BE2C (cell line): ENCODE results near the gene MED20.
A peak's percentile ranks its signal among the peaks of the same experiment; 100 is the strongest.

Source experiments
- DNase-seq: peaks from one replicate; pipeline ENCODE4 v3.0.0-alpha.2; 2020
- H3K27me3 ChIP-seq: fragments of 250-450 bp; sonication (Bioruptor Pico); 2 replicates; pipeline ENCODE4 v1.5.1; 2020; ENCODE audit warnings: mild to moderate bottlenecking
- H3K36me3 ChIP-seq: fragments of 250-450 bp; sonication (Bioruptor Pico); 2 replicates; pipeline ENCODE4 v1.5.1; 2020; ENCODE audit warnings: mild to moderate bottlenecking
- H3K4me1 ChIP-seq: fragments of 250-450 bp; sonication (Bioruptor Pico); 2 replicates; pipeline ENCODE4 v1.5.1; 2020
- H3K4me3 ChIP-seq: 2 replicates; pipeline ENCODE4 v1.5.1; 2011; ENCODE audit warnings: low read depth, low read length
- H3K9me3 ChIP-seq: fragments of 250-450 bp; sonication (Bioruptor Pico); 2 replicates; pipeline ENCODE4 v1.5.1; 2020
- TF ChIP-seq, protein P1 (sequence below): IDR thresholded peaks from 2 replicates; pipeline ENCODE4 v1.5.1; 2012; ENCODE audit warnings: mild to moderate bottlenecking, low read depth, low read length

Gene MED20

DNA sequence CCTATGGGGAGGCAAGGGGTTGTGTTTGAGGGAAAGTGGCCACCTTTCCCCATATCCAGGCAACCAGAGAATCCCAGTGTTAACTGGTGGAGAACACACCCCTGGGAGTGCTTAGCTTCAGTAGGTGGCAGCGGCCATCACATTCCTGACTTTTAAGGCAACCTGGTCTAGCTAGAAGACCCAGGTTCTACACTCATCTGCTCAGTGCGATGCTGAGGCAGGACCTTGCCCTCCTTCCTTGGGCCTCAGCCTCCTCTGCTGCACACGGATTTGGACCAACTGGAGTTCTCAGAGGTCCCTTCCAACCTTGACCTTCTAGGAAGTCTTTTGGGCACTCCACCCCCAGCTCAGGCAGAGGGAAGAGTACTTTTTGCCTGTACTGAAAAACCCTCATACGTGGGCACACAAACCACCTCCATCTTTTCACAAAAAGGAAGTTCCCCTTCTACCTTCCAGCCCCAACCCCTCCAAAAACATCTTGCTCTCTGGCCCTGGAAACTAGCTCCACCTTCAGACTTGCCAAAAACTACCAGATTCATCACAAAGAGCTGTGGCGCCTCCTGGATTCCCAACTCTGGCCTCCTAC is 17.7 kb upstream of the MED20 start:
- TF ChIP-seq, protein P1, sequence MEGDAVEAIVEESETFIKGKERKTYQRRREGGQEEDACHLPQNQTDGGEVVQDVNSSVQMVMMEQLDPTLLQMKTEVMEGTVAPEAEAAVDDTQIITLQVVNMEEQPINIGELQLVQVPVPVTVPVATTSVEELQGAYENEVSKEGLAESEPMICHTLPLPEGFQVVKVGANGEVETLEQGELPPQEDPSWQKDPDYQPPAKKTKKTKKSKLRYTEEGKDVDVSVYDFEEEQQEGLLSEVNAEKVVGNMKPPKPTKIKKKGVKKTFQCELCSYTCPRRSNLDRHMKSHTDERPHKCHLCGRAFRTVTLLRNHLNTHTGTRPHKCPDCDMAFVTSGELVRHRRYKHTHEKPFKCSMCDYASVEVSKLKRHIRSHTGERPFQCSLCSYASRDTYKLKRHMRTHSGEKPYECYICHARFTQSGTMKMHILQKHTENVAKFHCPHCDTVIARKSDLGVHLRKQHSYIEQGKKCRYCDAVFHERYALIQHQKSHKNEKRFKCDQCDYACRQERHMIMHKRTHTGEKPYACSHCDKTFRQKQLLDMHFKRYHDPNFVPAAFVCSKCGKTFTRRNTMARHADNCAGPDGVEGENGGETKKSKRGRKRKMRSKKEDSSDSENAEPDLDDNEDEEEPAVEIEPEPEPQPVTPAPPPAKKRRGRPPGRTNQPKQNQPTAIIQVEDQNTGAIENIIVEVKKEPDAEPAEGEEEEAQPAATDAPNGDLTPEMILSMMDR, result no peak
- no peaks in the 10 kb centered on the region for H3K4me1 ChIP-seq
- DNase-seq, result no peak
- H3K27me3 ChIP-seq, result no peaks in the 10 kb centered on the region
- H3K4me3 ChIP-seq, result no peak overlapping the region
- H3K36me3 ChIP-seq, result peaks cover 21% of the 10 kb centered on the region
- no peaks in the 10 kb centered on the region for H3K9me3 ChIP-seq

DNA sequence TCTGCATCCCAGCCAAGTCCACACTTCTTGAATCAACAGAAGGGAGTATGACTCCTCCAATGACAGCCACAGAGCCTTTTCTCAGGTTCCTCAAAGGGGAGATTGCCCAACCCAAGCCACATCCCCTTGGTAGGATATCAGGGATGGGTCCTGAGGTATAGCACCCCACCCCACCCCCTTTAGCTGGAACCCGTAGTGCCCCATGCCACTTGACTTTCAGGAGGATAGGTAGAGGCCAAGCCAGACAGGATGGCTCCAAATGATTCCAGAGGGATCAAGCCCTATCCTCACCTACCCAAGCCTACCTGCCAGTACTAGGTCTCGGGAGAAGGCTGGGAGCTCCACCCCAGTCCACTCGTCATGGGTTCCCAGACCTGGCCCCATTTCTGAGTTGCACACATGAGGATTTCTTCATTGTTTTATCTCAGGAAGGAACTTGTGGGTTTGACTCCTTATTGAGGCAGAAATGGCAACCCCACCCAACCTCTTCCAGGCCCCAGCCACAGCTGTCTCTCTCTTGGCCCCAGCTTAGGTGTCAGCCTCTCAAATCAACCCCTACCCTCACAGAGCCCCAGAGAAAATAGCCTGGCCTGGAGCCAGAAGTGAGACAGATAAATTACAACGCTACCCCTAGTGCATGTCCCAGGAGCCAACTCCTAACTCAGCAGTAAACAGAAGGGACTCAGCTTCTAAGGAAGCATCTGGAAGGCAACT is 17.1 kb upstream of the MED20 start:
- TF ChIP-seq, protein P1, result no peak
- DNase-seq, result no peak
- H3K36me3 ChIP-seq, result peaks cover 26% of the 10 kb centered on the region
- H3K4me1 ChIP-seq, result no peaks in the 10 kb centered on the region
- H3K4me3 ChIP-seq, result no peak overlapping the region
- H3K27me3 ChIP-seq, result no peaks in the 10 kb centered on the region
- H3K9me3 ChIP-seq, result no peaks in the 10 kb centered on the region

DNA sequence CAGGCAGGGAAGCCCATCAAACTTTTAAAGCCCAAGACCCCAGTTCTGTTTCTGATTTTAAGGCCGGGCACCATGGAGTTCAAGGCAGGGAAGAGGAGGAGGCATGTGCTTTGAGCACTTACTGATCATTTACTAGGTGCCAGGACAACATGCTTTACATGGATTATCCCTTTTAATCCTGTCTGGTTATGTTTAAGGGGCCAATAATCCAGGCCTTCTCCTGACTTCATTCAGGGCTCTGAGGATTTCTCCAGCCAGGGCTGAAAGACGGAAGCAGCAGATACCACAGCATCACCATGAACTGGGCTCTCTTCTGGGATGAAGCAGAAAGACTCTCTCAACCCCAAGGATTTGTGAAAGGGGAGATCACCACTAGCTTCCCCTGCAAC is 16.5 kb upstream of the MED20 start:
- Histone ChIP-seq H3K4me1 (no peaks in the 10 kb centered on the region), H3K36me3 (peaks cover 32% of the 10 kb centered on the region)
- DNase-seq, result no peak

DNA sequence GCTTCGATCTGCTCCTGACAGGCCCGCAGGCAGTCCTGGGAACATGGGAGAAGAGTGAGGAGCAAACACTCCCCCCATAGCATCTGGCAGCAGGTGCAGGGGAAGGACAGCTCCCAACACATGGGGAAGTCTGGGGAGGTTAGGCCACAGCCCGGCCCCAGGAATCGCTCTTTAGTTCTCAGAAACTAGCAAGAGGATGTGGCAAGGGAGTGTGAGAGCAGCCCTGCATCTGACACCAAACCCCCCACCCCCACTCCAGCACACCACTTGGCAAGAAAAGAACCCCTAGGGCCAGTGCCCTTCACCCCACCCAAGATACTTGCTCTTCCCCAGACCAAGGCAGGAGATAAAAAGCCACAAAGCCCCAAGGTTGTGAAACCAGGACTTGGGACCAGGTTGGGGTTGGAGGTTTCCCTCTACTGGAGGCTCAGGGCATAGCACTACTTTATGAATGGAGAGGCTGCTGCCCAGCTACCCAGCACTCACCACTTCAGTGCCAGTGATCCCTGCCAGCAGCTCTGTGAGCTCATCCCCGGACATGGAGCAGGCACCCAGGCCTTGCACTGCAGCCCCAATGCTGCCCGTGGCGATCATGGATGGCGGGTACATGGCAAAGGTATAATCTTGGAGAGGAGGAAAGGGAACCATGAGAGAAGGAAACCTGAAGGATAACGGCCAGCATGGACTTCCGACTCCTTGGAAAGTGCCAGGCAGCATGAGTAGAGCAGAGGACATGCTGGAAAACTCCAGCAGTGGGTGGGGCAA is 15.3 kb upstream of the MED20 start:
- no peaks in the 10 kb centered on the region for H3K4me1 ChIP-seq

More for the DNA sequence above, 16.5 kb upstream of the MED20 start:
- TF ChIP-seq, protein P1, result no peak
- Histone ChIP-seq H3K9me3 (no peaks in the 10 kb centered on the region), H3K27me3 (no peaks in the 10 kb centered on the region), H3K4me3 (no peak overlapping the region)

DNA sequence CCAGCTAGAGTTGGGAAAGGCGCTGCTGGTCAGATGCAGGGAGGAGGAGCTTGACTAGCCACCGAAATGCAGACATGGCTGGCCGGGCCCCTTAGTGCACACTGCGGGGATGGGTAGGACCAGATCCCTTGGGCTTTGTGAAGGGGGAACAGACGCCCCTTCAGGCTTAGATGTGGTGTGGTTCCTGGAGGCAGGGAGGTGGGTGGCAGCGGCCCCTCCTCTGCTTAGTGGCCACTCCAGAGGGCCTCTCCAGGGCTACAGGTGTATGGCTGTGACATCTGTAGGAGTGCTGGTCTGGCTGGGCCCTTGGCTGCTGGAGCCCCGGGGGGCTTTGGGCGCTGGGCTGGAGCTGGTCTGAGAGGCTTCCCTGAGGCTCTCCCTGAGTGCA is 14.7 kb upstream of the MED20 start:
- Histone ChIP-seq H3K36me3 (peaks cover 48% of the 10 kb centered on the region), H3K9me3 (no peaks in the 10 kb centered on the region), H3K4me3 (no peak overlapping the region), H3K27me3 (no peaks in the 10 kb centered on the region), H3K4me1 (no peaks in the 10 kb centered on the region)
- DNase-seq, result peak; percentile 32
- TF ChIP-seq, protein P1, result no peak

More for the DNA sequence above, 15.3 kb upstream of the MED20 start:
- H3K4me3 ChIP-seq, result no peak overlapping the region
- no peaks in the 10 kb centered on the region for H3K27me3 ChIP-seq
- DNase-seq, result peak; percentile 75
- H3K9me3 ChIP-seq, result no peaks in the 10 kb centered on the region
- TF ChIP-seq, protein P1, result peak; percentile 88
- peaks cover 44% of the 10 kb centered on the region for H3K36me3 ChIP-seq

DNA sequence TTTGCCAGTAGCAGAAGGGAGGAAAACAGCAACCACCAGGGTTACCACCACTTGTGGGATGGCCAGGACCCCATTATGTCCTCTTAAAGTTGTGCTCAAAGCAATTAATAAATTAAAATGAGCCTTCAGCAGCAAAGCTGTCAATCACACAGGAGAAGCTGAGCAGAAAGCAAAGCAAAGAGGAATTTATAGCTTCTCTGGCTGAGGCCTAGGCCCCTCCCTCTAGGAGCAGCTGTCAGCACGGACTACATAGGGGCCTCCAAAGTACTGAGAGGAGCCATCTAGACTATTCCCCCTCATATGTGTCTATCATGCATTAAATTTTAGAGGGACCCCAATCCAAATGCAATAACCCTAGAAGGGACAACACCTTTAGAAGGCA is 14.2 kb upstream of the MED20 start:
- Histone ChIP-seq H3K9me3 (no peaks in the 10 kb centered on the region), H3K27me3 (no peaks in the 10 kb centered on the region), H3K36me3 (peaks cover 53% of the 10 kb centered on the region), H3K4me1 (no peaks in the 10 kb centered on the region), H3K4me3 (no peak overlapping the region)
- TF ChIP-seq, protein P1, result no peak
- DNase-seq, result no peak
